H1 (cell line): ENCODE data around the gene APLP1. TPM values are rescaled to one million over a fixed set of nuclear protein-coding genes. Genes with fewer than 3 reads are reported as not detected.

Source experiments
- CTCF ChIA-PET: fragments of 300-600 bp; sonication (Branson Sonifier 250); formaldehyde crosslinking; loops from one replicate; lab custom pipeline; 2021; ENCODE audit not compliant: partially characterized antibody; lab: Charles Lee
- POLR2A ChIA-PET: fragments of 300-600 bp; sonication (Branson Sonifier 250); formaldehyde crosslinking; loops from one replicate; lab custom pipeline; 2021; ENCODE audit warnings: inconsistent platforms; ENCODE audit not compliant: partially characterized antibody; lab: Charles Lee
- DNase-seq, 2 experiments: peaks; one replicate each; pipeline versions ENCODE4 v3.0.0 to v3.0.0-alpha.2; 2010 to 2022; ENCODE audit warnings: low spot score in 2 of 2, low read depth in 1 of 2, mixed read lengths in 1 of 2
- FAIRE-seq: peaks from 2 replicates; lab custom pipeline; 2011; peaks lifted over from hg19 to GRCh38; lab: Jason Lieb, UNC
- H2AFZ ChIP-seq: 2 replicates; pipeline ENCODE4 v1.8.1; 2012; ENCODE audit warnings: low read length, inconsistent platforms
- H2AK5ac ChIP-seq: 2 replicates; pipeline ENCODE4 v1.6.1; 2013; ENCODE audit warnings: low read depth, low read length
- H2BK120ac ChIP-seq: replicated peaks from 2 replicates; pipeline ENCODE3; 2013; ENCODE audit warnings: low read depth, low read length, inconsistent platforms
- H2BK12ac ChIP-seq: 2 replicates; pipeline ENCODE4 v1.6.1; 2013; ENCODE audit warnings: low read depth, low read length
- H2BK15ac ChIP-seq: 2 replicates; pipeline ENCODE4 v1.6.1; 2013; ENCODE audit warnings: low read length
- H2BK20ac ChIP-seq: 2 replicates; pipeline ENCODE4 v1.6.1; 2013; ENCODE audit warnings: low read length
- H2BK5ac ChIP-seq: 2 replicates; pipeline ENCODE4 v1.6.1; 2013; ENCODE audit warnings: low read depth, low read length
- H3K14ac ChIP-seq: 2 replicates; pipeline ENCODE4 v1.6.1; 2013; ENCODE audit warnings: inconsistent platforms; ENCODE audit not compliant: insufficient read length
- H3K18ac ChIP-seq: 2 replicates; pipeline ENCODE4 v1.6.1; 2013; ENCODE audit warnings: low read length; ENCODE audit errors: extremely low read depth
- H3K23ac ChIP-seq: 2 replicates; pipeline ENCODE4 v1.6.1; 2013; ENCODE audit warnings: inconsistent platforms; ENCODE audit not compliant: insufficient read length
- H3K23me2 ChIP-seq: 2 replicates; pipeline ENCODE4 v1.6.1; 2013; ENCODE audit warnings: low read depth, low read length
- H3K27ac ChIP-seq: 2 replicates; pipeline ENCODE4 v1.6.1; 2011; ENCODE audit warnings: low read depth, low read length, inconsistent platforms
- H3K27me3 ChIP-seq, 4 experiments: replicated peaks in 1 of 4; 1 replicate in 1 of 4; 2 replicates in 3 of 4; pipeline versions ENCODE4 v1.6.1 to v1.8.1; 2011 to 2013; ENCODE audit warnings: low read length in 3 of 4, mild to moderate bottlenecking in 3 of 4, inconsistent platforms in 2 of 4, mixed read lengths in 2 of 4, moderate library complexity in 1 of 4; ENCODE audit not compliant: control insufficient read depth in 3 of 4, insufficient read depth in 3 of 4; ENCODE audit errors: extremely low read depth in 1 of 4
- H3K36me3 ChIP-seq, 4 experiments: 2 replicates each; pipeline versions ENCODE4 v1.6.1 to v1.8.1; 2011 to 2013; ENCODE audit warnings: mild to moderate bottlenecking in 4 of 4, low read length in 3 of 4, moderate library complexity in 2 of 4, control low read depth in 1 of 4, inconsistent platforms in 1 of 4; ENCODE audit not compliant: insufficient read depth in 4 of 4, control insufficient read depth in 2 of 4
- H3K4ac ChIP-seq: replicated peaks from 2 replicates; pipeline ENCODE3; 2013; ENCODE audit warnings: low read length, low read depth, mixed read lengths, inconsistent platforms; ENCODE audit not compliant: insufficient read length
- H3K4me1 ChIP-seq, 4 experiments: replicated peaks in 1 of 4; 1 replicate in 1 of 4; 2 replicates in 3 of 4; pipeline versions ENCODE4 v1.6.1 to v1.8.1; 2011 to 2013; ENCODE audit warnings: low read length in 3 of 4, inconsistent platforms in 2 of 4, mixed read lengths in 1 of 4; ENCODE audit not compliant: insufficient read depth in 4 of 4, control insufficient read depth in 3 of 4
- H3K4me2 ChIP-seq, 2 experiments: 2 replicates each; pipeline versions ENCODE4 v1.6.1 to v1.8.1; 2011 to 2013; ENCODE audit warnings: low read depth in 2 of 2, low read length in 2 of 2, control low read depth in 1 of 2, inconsistent platforms in 1 of 2, mild to moderate bottlenecking in 1 of 2; ENCODE audit not compliant: insufficient read depth in 1 of 2
- H3K4me3 ChIP-seq, 4 experiments: fragments of 200-600, 300-600 bp in 1 of 4; sonication (generic), shearing (Covaris generic), sonication (Bioruptor Twin) in 1 of 4; 2 replicates each; pipeline versions ENCODE4 v1.5.1 to v1.8.1; 2011 to 2016; ENCODE audit warnings: low read length in 4 of 4, low read depth in 3 of 4, control low read depth in 2 of 4, inconsistent platforms in 2 of 4, mild to moderate bottlenecking in 2 of 4, mixed read lengths in 1 of 4, moderate library complexity in 1 of 4; ENCODE audit not compliant: insufficient read depth in 2 of 4; ENCODE audit errors: extremely low read depth in 1 of 4
- H3K56ac ChIP-seq: replicated peaks from 2 replicates; pipeline ENCODE3; 2013; ENCODE audit warnings: low read depth, mild to moderate bottlenecking, mixed read lengths, low read length, inconsistent platforms; ENCODE audit not compliant: insufficient read length
- H3K79me1 ChIP-seq: 2 replicates; pipeline ENCODE4 v1.6.1; 2013; ENCODE audit warnings: low read depth, low read length, control low read depth
- H3K79me2 ChIP-seq, 2 experiments: 2 replicates each; pipeline versions ENCODE4 v1.6.1 to v1.8.1; 2012 to 2013; ENCODE audit warnings: low read length in 2 of 2, mild to moderate bottlenecking in 2 of 2, inconsistent platforms in 1 of 2; ENCODE audit not compliant: insufficient read depth in 2 of 2, control insufficient read depth in 1 of 2
- H3K9ac ChIP-seq, 4 experiments: replicated peaks in 1 of 4; 1 replicate in 1 of 4; 2 replicates in 3 of 4; pipeline versions ENCODE4 v1.6.1 to v1.8.1; 2011 to 2013; ENCODE audit warnings: low read depth in 3 of 4, low read length in 3 of 4, control low read depth in 2 of 4, mild to moderate bottlenecking in 2 of 4, moderate library complexity in 2 of 4, inconsistent platforms in 1 of 4; ENCODE audit errors: extremely low read depth in 1 of 4
- H3K9me3 ChIP-seq, 2 experiments: 2 replicates each; pipeline versions ENCODE4 v1.6.1 to v1.8.1; 2012 to 2013; ENCODE audit warnings: mild to moderate bottlenecking in 2 of 2, moderate library complexity in 2 of 2, control low read depth in 1 of 2, inconsistent platforms in 1 of 2, low read depth in 1 of 2, low read length in 1 of 2, mixed read lengths in 1 of 2; ENCODE audit not compliant: insufficient read depth in 2 of 2
- H4K20me1 ChIP-seq, 2 experiments: replicated peaks in 1 of 2; 2 replicates each; pipeline versions ENCODE3 to v1.8.1; 2011 to 2013; ENCODE audit warnings: inconsistent platforms in 2 of 2, low read length in 2 of 2, mild to moderate bottlenecking in 1 of 2; ENCODE audit not compliant: insufficient read depth in 2 of 2, control insufficient read depth in 1 of 2
- H4K5ac ChIP-seq: 2 replicates; pipeline ENCODE4 v1.6.1; 2013; ENCODE audit warnings: low read length, low read depth, mixed read lengths, inconsistent platforms; ENCODE audit not compliant: insufficient read length
- H4K8ac ChIP-seq: 2 replicates; pipeline ENCODE4 v1.8.0; 2013; ENCODE audit warnings: mild to moderate bottlenecking, moderate library complexity, low read length, inconsistent platforms; ENCODE audit not compliant: insufficient read depth; ENCODE audit errors: extremely low read depth
- H4K91ac ChIP-seq: replicated peaks from 2 replicates; pipeline ENCODE3; 2013; ENCODE audit warnings: low read length, mixed read lengths, inconsistent platforms; ENCODE audit not compliant: insufficient read length
- CHD2 ChIP-seq: IDR thresholded peaks from 2 replicates; pipeline ENCODE4 v1.6.1; 2012; ENCODE audit warnings: low read length, improper control_type of control experiment
- EGR1 ChIP-seq: IDR thresholded peaks from 2 replicates; pipeline ENCODE4 v1.6.1; 2011; ENCODE audit warnings: low read depth, low read length, borderline replicate concordance
- GTF2F1 ChIP-seq: IDR thresholded peaks from 2 replicates; pipeline ENCODE4 v1.6.1; 2012; ENCODE audit warnings: low read depth, low read length, improper control_type of control experiment, borderline replicate concordance
- MAFK ChIP-seq: IDR thresholded peaks from 2 replicates; pipeline ENCODE4 v1.6.1; 2012; ENCODE audit warnings: low read depth, mild to moderate bottlenecking, improper control_type of control experiment, low read length
- NRF1 ChIP-seq: IDR thresholded peaks from 2 replicates; pipeline ENCODE4 v1.6.1; 2011; ENCODE audit warnings: mild to moderate bottlenecking, low read depth, low read length, improper control_type of control experiment
- SIN3A ChIP-seq, 2 experiments: IDR thresholded peaks in 1 of 2; conservative IDR thresholded peaks in 1 of 2; 2 replicates each; pipeline ENCODE4 v1.6.1; 2011 to 2012; ENCODE audit warnings: low read length in 2 of 2, improper control_type of control experiment in 1 of 2, low read depth in 1 of 2, mild to moderate bottlenecking in 1 of 2
- TAF7 ChIP-seq: optimal IDR thresholded peaks from 2 replicates; pipeline ENCODE3; 2011; ENCODE audit warnings: low read depth, mild to moderate bottlenecking, inconsistent platforms, low read length, moderate library complexity, borderline replicate concordance
- WGBS, 2 experiments: shearing (Covaris generic) in 1 of 2; methylation state at CpG; one replicate each; pipeline versions ENCODE4 v1.1.6 to v1.1.7; 2013 to 2015; ENCODE audit warnings: low lambda C conversion rate in 2 of 2, mixed read lengths in 2 of 2, inconsistent platforms in 1 of 2, low coverage in 1 of 2, missing lambda C conversion rate in 1 of 2; ENCODE audit not compliant: insufficient replicate concordance in 2 of 2, insufficient coverage in 1 of 2, insufficient read length in 1 of 2; ENCODE audit errors: extremely low coverage in 1 of 2, missing lambda C conversion rate in 1 of 2; 5-methylcytosine and 5-hydroxymethylcytosine counted together
- polyA plus RNA-seq, 7 experiments: library from polyadenylated mRNA; depleted of rRNA in 3 of 7; stranded (reverse) in 5 of 7; unstranded in 2 of 7; fragments of >200 nt in 5 of 7; fragments of 200-250 nt in 2 of 7; gene quantifications; 1 replicate in 5 of 7; 2 replicates in 1 of 7; 4 replicates in 1 of 7; pipeline versions ENCODE4 v1.2.1 to v1.2.3, GENCODE V29; 2011 to 2013; ENCODE audit warnings: missing spikeins in 2 of 7, mixed read lengths in 2 of 7
- total RNA-seq: library from RNA; stranded (reverse); fragmentation: NEBNext Ultra II Directional; extraction: Animal tissue kit (Norgen Biotek cat#: 25700); gene quantifications from 2 replicates; pipeline ENCODE4 v1.2.1, GENCODE V29; 2021

The APLP1 gene
- total and polyA plus RNA-seq, 2 of the 8 experiments (the other 6 are each of a cell fraction or from before 2014, with no cell fraction given) = 19.9 to 22.0 TPM

- peak overlapping the region; percentile 27; the same call in 1 of the 2 replicates for H2BK5ac ChIP-seq
- H3K4ac ChIP-seq = no peak overlapping the region
- H3K27ac ChIP-seq = no peak overlapping the region
- H2BK20ac ChIP-seq = no peak overlapping the region
- H3K36me3 ChIP-seq = no peaks in the 10 kb centered on the region
- ChIA-PET POLR2A (no interaction called here), CTCF (no interaction called here)
- no peak overlapping the region for H3K14ac ChIP-seq
- no peak overlapping the region for H4K91ac ChIP-seq
- H4K20me1 ChIP-seq = no peaks in the 10 kb centered on the region
- 63% methylated on average over 11 of the region's 12 CpGs; no CpG with 5 or more reads in 1 of the 2 experiments for WGBS, 2 experiments
- peaks cover 4% of the 10 kb centered on the region; the same call in 1 of the 2 replicates for H3K23me2 ChIP-seq
- no peaks in the 10 kb centered on the region for H3K79me2 ChIP-seq
- no peak overlapping the region for H3K9ac ChIP-seq
- H3K18ac ChIP-seq = no peak overlapping the region; the same call in 1 of the 2 replicates
- H3K23ac ChIP-seq = no peak overlapping the region
- no peak overlapping the region for H3K56ac ChIP-seq
- no peak overlapping the region for H2AK5ac ChIP-seq
- TF ChIP-seq SIN3A (conservative IDR thresholded peaks at IDR 0.05 in 1 of 2, IDR thresholded peaks at IDR 0.05 in 1 of 2; ENCODE audit: low read depth in 1 of 2, low read length in 2 of 2) (no peak), GTF2F1 (no peak), CHD2 (no peak), MAFK (no peak), NRF1 (no peak), TAF7 (no peak), EGR1 (no peak)
- peaks cover 0 to 20% (median 10%) of the 10 kb centered on the region in 4 experiments; a peak in 4 of 7 replicates for H3K4me1 ChIP-seq
- no peak overlapping the region for H3K4me3 ChIP-seq
- H3K79me1 ChIP-seq = no peaks in the 10 kb centered on the region
- H2AFZ ChIP-seq = no peak overlapping the region
- no peak overlapping the region for H4K5ac ChIP-seq
- H2BK12ac ChIP-seq = peak overlapping the region; percentile 50; the same call in 1 of the 2 replicates
- no peak overlapping the region; the same call in 1 of the 2 replicates for H4K8ac ChIP-seq
- H3K27me3 ChIP-seq = no peaks in the 10 kb centered on the region
- H3K4me2 ChIP-seq = no peak overlapping the region; a peak in 1 of 4 replicates
- DNase-seq = no peak
- no peaks in the 10 kb centered on the region for H3K9me3 ChIP-seq
- no peak for FAIRE-seq
- H2BK120ac ChIP-seq = no peak overlapping the region
- H2BK15ac ChIP-seq = 0 out of 2 replicates have a peak overlapping the region, but pooled peaks have one; percentile 13
Measured at GRCh38 chr19:35907377-35907745, 39.0 kb downstream of the APLP1 start.
